ENCODE measurements around the gene ZNF76.

The ZNF76 gene

GRCh38 chr6:35342258-35343091 lies 82.9 kb downstream of the ZNF76 start, which contains the start of gene PPARD:
Gene PPARD (plus strand): TSS chr6:35342558. CDS start chr6:35411088, 68,530 bp downstream.
- DNase-seq: peak; percentile 83

- no peak for DNase-seq
These were observed 83.7 kb downstream of the ZNF76 start for GRCh38 chr6:35343092-35343834.

GRCh38 chr6:35343835-35344550 lies 84.5 kb downstream of the ZNF76 start:
- DNase-seq: no peak

Measured in NCI-H1092 treated with DMSO at 0.1 percent for 48 hours (cell line).